GM18517 (cell line): ENCODE results near the gene FAM199X.
A peak's percentile ranks its signal among the peaks of the same experiment; 100 is the strongest.
"Not testable (repeated sequence)": the region's sequence is repeated elsewhere in the genome, so short reads cannot be mapped to it uniquely, and the experiment has no call there.

Experiments
- ATAC-seq: cut with Tn5 transposase; IDR thresholded peaks from one replicate; pipeline ENCODE4 v1.9.1; 2021; ENCODE audit warnings: mild to moderate bottlenecking, moderate library complexity; ENCODE audit not compliant: unreplicated experiment

FAM199X gene

DNA sequence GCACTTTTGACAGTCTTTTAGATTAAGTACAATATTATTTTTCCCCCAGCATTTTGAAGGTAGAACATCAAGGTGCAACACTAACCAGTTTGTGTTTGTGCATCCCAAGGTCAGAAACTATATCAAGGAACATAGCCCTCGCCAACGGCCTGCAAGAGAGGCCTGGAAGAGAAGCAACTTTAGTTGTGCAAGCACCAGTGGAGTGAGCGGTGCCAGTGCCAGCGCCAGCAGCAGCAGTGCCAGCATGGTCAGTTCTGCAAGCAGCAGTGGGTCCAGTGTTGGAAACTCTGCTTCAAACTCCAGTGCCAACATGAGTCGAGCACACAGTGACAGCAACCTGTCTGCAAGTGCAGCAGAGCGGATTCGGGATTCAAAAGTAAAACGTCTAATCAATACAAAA lies 21.7 kb downstream of the FAM199X start:
- ATAC-seq, result no peak

GRCh38 chrX:104189837-104190236 lies 23.6 kb downstream of the FAM199X start:
- no peak for ATAC-seq

GRCh38 chrX:104193485-104193884 lies 27.2 kb downstream of the FAM199X start:
- ATAC-seq, result no peak

GRCh38 chrX:104195013-104195412 lies 28.8 kb downstream of the FAM199X start:
- ATAC-seq, result no peak

DNA sequence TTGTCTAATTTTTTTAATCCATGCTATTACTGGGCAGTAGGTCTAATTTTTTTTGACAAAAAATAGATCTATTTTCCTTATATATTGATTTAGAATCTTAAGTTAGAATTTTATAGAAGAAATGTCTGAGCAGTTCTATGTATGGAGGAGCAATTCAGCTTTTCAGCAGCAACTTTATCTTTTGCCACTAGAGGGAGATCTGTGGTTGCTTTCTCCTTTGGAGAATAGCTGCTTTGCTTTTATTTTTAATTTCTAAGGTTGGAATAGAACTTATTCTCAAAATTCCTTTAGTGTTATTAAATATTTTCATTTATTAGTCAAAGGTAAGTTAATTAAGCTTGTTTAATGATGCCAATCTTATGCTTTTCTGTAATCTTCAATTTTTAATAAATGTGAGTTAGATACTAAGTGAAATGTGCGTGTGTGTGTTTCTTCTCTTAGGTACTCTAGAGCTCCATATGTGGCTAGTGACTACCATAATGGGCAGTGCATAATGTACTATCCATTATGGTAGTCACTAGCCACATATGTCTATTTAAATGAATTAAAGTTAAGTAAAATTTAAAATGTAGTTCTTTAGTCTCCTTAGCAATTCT lies 29.3 kb downstream of the FAM199X start:
- ATAC-seq, result peak; percentile 61

DNA sequence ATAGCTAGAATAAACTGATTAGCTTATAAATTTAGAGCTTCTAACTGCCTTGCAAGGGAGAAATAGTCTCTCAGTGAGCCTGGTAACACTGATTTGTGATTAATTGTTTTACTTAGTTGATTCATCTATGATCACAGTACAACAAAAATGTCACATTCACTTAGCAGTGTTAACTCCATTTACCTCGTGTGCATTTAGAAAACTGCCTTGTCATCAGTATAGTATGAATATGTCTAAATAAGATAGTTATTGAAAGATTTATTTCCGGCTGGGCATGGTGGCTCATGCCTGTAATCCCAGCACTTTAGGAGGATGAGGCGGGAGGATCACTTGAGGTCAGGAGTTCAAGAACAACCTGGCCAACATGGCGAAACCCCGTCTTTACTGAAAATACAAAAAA lies 39.3 kb downstream of the FAM199X start:
- ATAC-seq, result no peak

- ATAC-seq, result no peak
Measured at GRCh38 chrX:104211187-104211586, 44.9 kb downstream of the FAM199X start.

DNA sequence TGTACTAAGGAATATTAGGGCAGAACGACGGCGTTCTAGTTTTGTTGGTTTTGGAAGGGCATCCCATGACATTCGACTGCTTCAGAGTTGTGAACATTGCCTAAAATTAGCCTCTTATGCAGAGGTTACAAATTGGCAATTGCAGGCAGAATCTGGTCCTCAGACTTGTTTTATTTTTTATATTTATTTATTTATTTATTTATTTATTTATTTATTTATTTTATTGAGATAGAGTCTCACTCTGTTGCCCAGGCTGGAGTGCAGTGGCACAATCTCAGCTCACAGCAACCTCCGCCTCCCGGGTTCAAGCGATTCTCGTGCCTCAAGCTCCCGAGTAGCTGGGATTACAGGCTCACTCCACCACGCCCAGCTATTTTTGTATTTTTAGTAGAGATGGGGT lies 63.8 kb downstream of the FAM199X start:
- not testable (repeated sequence) for ATAC-seq
